ENCODE measurements around the gene RNF10.

The RNF10 gene

GRCh38 chr12:120618954-120619615 lies 84.9 kb downstream of the RNF10 start:
- DNase-seq = no peak

DNA sequence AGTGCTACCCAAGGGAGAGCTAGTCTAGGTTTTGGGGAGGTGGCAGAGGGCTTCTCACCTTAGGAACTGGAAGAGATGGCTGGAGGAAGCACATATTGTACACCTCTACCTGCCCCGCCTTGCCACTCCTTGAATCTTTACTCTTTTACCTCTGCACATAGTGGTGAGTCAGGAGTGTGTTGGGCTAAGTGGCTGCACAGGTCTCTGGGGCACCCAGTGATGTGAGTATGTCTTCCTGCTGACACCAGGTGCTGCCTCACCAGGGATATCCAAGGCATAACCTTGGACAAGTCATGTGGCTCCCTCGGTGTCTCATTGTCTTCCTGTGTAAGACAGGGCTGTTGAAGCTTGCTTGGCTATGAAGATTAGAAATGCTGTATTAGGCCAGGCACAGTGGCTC lies 86.5 kb downstream of the RNF10 start:
- no peak for DNase-seq

DNA sequence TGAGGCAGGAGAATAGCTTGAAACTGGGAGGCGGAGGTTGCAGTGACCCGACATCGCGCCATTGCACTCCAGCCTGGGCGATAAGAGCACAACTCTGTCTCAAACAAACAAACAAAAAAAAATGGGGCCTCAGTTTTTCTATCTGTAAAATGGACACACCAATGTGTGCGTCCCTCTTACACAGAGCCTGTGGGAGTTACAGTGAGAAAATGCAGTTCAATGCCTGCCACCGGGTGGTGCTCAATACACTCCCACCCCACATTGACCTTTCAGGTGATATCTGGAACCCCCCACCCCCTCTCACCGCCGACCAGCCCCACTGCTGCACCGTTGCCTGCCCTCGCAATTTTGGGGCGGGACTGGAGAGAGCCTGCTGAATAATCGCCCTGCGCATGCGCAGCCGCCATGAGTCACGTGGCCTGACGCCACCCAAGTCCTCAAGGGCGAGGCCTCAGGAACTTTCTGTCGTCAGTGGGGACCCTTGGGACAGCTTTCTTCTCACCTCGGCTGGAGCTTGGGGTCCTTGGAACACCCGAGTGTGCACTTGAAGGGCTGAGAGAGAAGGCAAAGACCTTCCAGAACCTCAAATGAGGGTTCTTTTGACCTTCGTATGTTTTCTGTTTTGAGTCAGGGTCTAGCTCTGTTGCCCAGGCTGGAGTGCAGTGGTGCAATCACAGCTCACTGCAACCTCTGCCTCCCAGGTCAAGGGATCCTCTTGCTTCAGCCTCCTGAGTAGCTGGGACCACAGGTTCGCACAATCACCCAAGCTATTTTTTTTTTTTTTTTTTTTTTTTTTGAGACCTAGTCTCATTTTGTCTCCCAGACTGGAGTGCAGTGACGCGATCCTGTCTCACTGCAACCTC lies 91.6 kb downstream of the RNF10 start:
- DNase-seq = no peak
